ENCODE results near the gene TUBA4A. TPM values are rescaled to one million over a fixed set of nuclear protein-coding genes. Genes with fewer than 3 reads are reported as not detected.
A peak's percentile ranks its signal among the peaks of the same experiment; 100 is the strongest.

TUBA4A gene
- total RNA-seq, 1 experiment from 2014 or later, result 40.8 TPM

GRCh38 chr2:219274361-219274921, 20.7 kb upstream of the TUBA4A start:
- H3K27me3 Mint-ChIP-seq (ENCODE audit: low read depth), result peaks cover 31% of the 10 kb centered on the region
- DNase-seq (ENCODE audit: low spot score), result no peak
- POLR2A ChIA-PET, result interaction anchor here (0.6 to 1.4 kb wide), 6 partner anchors 18 to 98 kb away, joined by 3 to 8 read pairs (median 3); partner anchors contain the start of gene TUBA4A
- CTCF ChIA-PET, result interaction anchor here (0.8 to 1.7 kb wide), 12 partner anchors 9 to 236 kb away, joined by 3 to 23 read pairs (median 3); partner anchors contain the start of genes PTPRN and TUBA4A
- H3K4me1 Mint-ChIP-seq, result peaks cover 28% of the 10 kb centered on the region
- peak; percentile 7; the same call in 1 of the 2 replicates for ATAC-seq
- no peak overlapping the region for H3K4me3 Mint-ChIP-seq
- no peaks in the 10 kb centered on the region for H3K9me3 Mint-ChIP-seq
- TF ChIP-seq ELF4 (CRISPR knock-in tag; IDR thresholded peaks at IDR 0.05; ENCODE audit: low read depth) (no peak), CREB1 (CRISPR knock-in tag; IDR thresholded peaks at IDR 0.05) (no peak), ZNF416 (CRISPR knock-in tag; IDR thresholded peaks at IDR 0.05) (no peak), CREM (CRISPR knock-in tag; IDR thresholded peaks at IDR 0.05) (no peak)
- TF ChIP-seq, protein P1, sequence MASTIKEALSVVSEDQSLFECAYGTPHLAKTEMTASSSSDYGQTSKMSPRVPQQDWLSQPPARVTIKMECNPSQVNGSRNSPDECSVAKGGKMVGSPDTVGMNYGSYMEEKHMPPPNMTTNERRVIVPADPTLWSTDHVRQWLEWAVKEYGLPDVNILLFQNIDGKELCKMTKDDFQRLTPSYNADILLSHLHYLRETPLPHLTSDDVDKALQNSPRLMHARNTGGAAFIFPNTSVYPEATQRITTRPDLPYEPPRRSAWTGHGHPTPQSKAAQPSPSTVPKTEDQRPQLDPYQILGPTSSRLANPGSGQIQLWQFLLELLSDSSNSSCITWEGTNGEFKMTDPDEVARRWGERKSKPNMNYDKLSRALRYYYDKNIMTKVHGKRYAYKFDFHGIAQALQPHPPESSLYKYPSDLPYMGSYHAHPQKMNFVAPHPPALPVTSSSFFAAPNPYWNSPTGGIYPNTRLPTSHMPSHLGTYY (CRISPR knock-in tag; IDR thresholded peaks at IDR 0.05), result no peak
- no peaks in the 10 kb centered on the region for H3K36me3 Mint-ChIP-seq
- H3K27ac Mint-ChIP-seq, result no peak overlapping the region

- CTCF ChIA-PET, result interaction anchor here (0.8 to 1.7 kb wide), 11 partner anchors 13 to 236 kb away, joined by 3 to 23 read pairs (median 3); partner anchors contain the start of genes PTPRN and TUBA4A
- POLR2A ChIA-PET, result interaction anchor here (0.6 to 1.4 kb wide), 5 partner anchors 17 to 98 kb away, joined by 3 to 8 read pairs (median 3); partner anchors contain the start of gene TUBA4A
- Mint-ChIP-seq H3K9me3 (no peaks in the 10 kb centered on the region), H3K36me3 (no peaks in the 10 kb centered on the region), H3K4me1 (peaks cover 28% of the 10 kb centered on the region), H3K27me3 (ENCODE audit: low read depth) (peaks cover 36% of the 10 kb centered on the region), H3K27ac (no peak overlapping the region), H3K4me3 (no peak overlapping the region)
- ATAC-seq (no peak), DNase-seq (ENCODE audit: low spot score) (no peak)
- TF ChIP-seq, protein P2, sequence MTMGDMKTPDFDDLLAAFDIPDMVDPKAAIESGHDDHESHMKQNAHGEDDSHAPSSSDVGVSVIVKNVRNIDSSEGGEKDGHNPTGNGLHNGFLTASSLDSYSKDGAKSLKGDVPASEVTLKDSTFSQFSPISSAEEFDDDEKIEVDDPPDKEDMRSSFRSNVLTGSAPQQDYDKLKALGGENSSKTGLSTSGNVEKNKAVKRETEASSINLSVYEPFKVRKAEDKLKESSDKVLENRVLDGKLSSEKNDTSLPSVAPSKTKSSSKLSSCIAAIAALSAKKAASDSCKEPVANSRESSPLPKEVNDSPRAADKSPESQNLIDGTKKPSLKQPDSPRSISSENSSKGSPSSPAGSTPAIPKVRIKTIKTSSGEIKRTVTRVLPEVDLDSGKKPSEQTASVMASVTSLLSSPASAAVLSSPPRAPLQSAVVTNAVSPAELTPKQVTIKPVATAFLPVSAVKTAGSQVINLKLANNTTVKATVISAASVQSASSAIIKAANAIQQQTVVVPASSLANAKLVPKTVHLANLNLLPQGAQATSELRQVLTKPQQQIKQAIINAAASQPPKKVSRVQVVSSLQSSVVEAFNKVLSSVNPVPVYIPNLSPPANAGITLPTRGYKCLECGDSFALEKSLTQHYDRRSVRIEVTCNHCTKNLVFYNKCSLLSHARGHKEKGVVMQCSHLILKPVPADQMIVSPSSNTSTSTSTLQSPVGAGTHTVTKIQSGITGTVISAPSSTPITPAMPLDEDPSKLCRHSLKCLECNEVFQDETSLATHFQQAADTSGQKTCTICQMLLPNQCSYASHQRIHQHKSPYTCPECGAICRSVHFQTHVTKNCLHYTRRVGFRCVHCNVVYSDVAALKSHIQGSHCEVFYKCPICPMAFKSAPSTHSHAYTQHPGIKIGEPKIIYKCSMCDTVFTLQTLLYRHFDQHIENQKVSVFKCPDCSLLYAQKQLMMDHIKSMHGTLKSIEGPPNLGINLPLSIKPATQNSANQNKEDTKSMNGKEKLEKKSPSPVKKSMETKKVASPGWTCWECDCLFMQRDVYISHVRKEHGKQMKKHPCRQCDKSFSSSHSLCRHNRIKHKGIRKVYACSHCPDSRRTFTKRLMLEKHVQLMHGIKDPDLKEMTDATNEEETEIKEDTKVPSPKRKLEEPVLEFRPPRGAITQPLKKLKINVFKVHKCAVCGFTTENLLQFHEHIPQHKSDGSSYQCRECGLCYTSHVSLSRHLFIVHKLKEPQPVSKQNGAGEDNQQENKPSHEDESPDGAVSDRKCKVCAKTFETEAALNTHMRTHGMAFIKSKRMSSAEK (CRISPR knock-in tag; IDR thresholded peaks at IDR 0.05; ENCODE audit: borderline replicate concordance), result no peak
- TF ChIP-seq GRHL2 (CRISPR knock-in tag; IDR thresholded peaks at IDR 0.05; ENCODE audit: insufficient replicate concordance, severe bottlenecking) (no peak), ETV6 (CRISPR knock-in tag; IDR thresholded peaks at IDR 0.05) (no peak), E2F5 (CRISPR knock-in tag; IDR thresholded peaks at IDR 0.05) (no peak), TEAD1 (CRISPR knock-in tag; IDR thresholded peaks at IDR 0.05) (no peak), PRDM15 (CRISPR knock-in tag; IDR thresholded peaks at IDR 0.05) (no peak)
- TF ChIP-seq, protein P3, sequence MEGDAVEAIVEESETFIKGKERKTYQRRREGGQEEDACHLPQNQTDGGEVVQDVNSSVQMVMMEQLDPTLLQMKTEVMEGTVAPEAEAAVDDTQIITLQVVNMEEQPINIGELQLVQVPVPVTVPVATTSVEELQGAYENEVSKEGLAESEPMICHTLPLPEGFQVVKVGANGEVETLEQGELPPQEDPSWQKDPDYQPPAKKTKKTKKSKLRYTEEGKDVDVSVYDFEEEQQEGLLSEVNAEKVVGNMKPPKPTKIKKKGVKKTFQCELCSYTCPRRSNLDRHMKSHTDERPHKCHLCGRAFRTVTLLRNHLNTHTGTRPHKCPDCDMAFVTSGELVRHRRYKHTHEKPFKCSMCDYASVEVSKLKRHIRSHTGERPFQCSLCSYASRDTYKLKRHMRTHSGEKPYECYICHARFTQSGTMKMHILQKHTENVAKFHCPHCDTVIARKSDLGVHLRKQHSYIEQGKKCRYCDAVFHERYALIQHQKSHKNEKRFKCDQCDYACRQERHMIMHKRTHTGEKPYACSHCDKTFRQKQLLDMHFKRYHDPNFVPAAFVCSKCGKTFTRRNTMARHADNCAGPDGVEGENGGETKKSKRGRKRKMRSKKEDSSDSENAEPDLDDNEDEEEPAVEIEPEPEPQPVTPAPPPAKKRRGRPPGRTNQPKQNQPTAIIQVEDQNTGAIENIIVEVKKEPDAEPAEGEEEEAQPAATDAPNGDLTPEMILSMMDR (IDR thresholded peaks at IDR 0.05), result no peak
- TF ChIP-seq, protein P4, sequence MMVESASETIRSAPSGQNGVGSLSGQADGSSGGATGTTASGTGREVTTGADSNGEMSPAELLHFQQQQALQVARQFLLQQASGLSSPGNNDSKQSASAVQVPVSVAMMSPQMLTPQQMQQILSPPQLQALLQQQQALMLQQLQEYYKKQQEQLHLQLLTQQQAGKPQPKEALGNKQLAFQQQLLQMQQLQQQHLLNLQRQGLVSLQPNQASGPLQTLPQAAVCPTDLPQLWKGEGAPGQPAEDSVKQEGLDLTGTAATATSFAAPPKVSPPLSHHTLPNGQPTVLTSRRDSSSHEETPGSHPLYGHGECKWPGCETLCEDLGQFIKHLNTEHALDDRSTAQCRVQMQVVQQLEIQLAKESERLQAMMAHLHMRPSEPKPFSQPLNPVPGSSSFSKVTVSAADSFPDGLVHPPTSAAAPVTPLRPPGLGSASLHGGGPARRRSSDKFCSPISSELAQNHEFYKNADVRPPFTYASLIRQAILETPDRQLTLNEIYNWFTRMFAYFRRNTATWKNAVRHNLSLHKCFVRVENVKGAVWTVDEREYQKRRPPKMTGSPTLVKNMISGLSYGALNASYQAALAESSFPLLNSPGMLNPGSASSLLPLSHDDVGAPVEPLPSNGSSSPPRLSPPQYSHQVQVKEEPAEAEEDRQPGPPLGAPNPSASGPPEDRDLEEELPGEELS (CRISPR knock-in tag; IDR thresholded peaks at IDR 0.05), result no peak
Measured at GRCh38 chr2:219273937-219274336, 20.2 kb upstream of the TUBA4A start.

Measured in WTC11 (cell line).